Measurements from ENCODE around the gene OFD1. TPM values are rescaled to one million over a fixed set of nuclear protein-coding genes. Genes with fewer than 3 reads are reported as not detected.

The OFD1 gene
- total RNA-seq, 4 donors from 2014 or later = 12.7 to 26.1 (median 20.6) TPM

DNA sequence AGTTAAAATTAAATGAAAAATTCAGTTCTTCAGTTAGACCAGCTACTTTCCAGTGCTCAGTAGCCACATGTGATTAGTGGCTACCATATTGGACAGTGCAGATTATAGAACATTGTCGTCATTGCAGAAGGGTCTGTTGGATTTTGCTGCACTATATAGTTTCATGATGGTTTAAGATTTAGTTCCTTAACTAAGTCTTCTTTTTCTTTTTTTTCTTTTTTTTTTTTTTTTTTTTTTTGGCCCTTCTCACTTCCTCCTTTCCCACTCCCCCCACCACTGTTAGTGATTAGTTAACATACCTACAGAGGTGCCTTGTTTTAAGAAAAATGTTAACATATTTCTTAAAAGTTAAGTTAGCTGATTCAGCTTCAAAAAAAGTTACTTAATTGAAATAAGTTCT, 36.6 kb upstream of the OFD1 start:
- Histone ChIP-seq H3K4me3 (no peak overlapping the region), H3K9me3 (no peaks in the 10 kb centered on the region), H3K4me1 (peaks cover 7 to 76% (median 12%) of the 10 kb centered on the region in 3 donors), H3K27me3 (no peaks in the 10 kb centered on the region), H3K36me3 (no peaks in the 10 kb centered on the region), H3K27ac (no peak overlapping the region)
- TF ChIP-seq POLR2A (IDR thresholded peaks at IDR 0.05) = no peak
- TF ChIP-seq, protein P1, sequence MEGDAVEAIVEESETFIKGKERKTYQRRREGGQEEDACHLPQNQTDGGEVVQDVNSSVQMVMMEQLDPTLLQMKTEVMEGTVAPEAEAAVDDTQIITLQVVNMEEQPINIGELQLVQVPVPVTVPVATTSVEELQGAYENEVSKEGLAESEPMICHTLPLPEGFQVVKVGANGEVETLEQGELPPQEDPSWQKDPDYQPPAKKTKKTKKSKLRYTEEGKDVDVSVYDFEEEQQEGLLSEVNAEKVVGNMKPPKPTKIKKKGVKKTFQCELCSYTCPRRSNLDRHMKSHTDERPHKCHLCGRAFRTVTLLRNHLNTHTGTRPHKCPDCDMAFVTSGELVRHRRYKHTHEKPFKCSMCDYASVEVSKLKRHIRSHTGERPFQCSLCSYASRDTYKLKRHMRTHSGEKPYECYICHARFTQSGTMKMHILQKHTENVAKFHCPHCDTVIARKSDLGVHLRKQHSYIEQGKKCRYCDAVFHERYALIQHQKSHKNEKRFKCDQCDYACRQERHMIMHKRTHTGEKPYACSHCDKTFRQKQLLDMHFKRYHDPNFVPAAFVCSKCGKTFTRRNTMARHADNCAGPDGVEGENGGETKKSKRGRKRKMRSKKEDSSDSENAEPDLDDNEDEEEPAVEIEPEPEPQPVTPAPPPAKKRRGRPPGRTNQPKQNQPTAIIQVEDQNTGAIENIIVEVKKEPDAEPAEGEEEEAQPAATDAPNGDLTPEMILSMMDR (IDR thresholded peaks at IDR 0.05) = no peak
- 53 to 100% methylated on average over 1 of the region's 1 CpG for WGBS, 2 donors
- no peak for DNase-seq
- intact Hi-C loops (cut with DNase I) = no loop called here

DNA sequence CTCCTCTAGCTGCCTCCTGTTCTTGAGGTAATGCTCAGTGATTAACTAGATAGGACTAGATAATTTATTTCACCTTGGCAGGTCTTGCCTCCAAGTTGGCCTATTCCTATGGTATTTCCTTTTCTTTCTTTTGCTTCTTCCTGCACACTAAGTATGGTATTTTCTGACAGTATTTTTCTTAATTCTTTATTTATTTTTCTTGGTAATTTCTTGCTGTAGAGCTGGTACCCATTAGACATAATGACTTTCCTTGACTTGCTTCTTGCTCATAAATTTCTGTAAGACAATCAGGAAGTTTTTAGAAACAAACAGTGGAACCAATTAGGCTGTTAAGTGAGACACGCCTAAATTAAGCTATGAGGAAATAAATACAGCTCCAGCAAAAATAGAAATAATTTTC, 36.1 kb upstream of the OFD1 start:
- intact Hi-C loops (cut with DNase I) = no loop called here
- Histone ChIP-seq H3K27me3 (no peaks in the 10 kb centered on the region), H3K9me3 (no peaks in the 10 kb centered on the region), H3K4me1 (peaks cover 7 to 76% (median 12%) of the 10 kb centered on the region in 3 donors), H3K27ac (peak overlapping the region in 2 of 4 donors; percentile 24 to 29), H3K36me3 (no peaks in the 10 kb centered on the region), H3K4me3 (no peak overlapping the region)
- DNase-seq = no peak
- 30 to 38% methylated on average over 1 of the region's 1 CpG for WGBS, 2 donors
- no peak for TF ChIP-seq POLR2A (IDR thresholded peaks at IDR 0.05)
- TF ChIP-seq, protein P1 (IDR thresholded peaks at IDR 0.05) = no peak

DNA sequence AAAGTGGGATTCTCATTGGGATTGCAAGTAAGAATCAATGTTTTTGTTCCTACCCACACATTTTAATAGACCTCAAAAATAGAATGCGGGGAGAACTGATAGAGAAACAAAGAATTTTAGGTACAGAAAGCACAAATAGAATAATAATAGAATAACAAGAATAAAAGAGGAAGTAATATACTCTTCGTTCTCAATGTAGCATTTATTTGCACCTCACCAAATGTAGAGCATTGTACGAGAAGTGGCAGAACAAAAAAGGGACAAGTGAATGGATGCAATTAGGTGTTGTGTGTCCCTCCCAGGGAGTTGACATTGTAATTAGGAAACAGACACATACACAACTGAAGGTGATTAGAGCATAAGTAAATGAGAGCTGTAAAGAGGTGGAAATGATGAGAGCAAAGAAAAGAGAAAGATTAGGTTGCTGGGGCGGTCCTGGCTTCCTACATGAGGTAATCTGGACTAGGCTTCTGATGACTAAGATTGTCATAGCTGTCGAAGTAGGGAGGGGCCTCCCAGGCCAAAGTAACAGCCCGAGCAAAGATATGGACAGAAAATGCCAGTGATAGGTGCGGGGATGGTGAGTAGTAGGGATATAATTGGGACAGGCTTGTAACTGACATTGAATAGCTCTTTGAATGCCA, 35.2 kb upstream of the OFD1 start:
- peak overlapping the region in 2 of 4 donors; percentile 24 to 29 for H3K27ac ChIP-seq
- H3K9me3 ChIP-seq = no peaks in the 10 kb centered on the region
- 45 to 59% methylated on average over 7 of the region's 7 CpGs for WGBS, 2 donors
- intact Hi-C loops (cut with DNase I) = no loop called here
- H3K4me1 ChIP-seq = peaks cover 4 to 75% (median 12%) of the 10 kb centered on the region in 3 donors
- DNase-seq = no peak
- H3K36me3 ChIP-seq = no peaks in the 10 kb centered on the region
- TF ChIP-seq POLR2A (IDR thresholded peaks at IDR 0.05) = no peak
- TF ChIP-seq, protein P1 (IDR thresholded peaks at IDR 0.05) = no peak
- H3K4me3 ChIP-seq = no peak overlapping the region
- no peaks in the 10 kb centered on the region for H3K27me3 ChIP-seq

DNA sequence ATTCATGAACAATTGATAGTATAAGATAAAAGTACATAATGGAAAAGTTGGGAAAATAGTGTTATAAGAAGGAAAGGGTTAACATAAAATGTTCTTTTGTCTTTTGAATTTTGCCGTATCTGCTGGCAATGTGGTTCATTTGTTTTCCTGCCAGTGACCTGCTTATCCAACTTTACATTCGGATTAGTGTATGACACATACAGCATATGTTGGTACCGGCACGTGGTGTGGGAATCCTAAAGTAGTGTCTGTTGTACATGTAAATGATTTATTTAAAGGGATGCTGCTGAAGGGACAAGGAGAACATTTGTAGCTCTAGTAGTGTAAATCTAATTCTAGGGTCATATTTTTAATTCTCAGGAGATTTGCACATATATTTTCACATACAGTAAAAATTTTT, 34.2 kb upstream of the OFD1 start:
- WGBS, 2 donors = 29 to 41% methylated on average over 4 of the region's 4 CpGs
- Histone ChIP-seq H3K36me3 (no peaks in the 10 kb centered on the region), H3K27me3 (no peaks in the 10 kb centered on the region), H3K9me3 (no peaks in the 10 kb centered on the region), H3K4me1 (peaks cover 4 to 64% (median 10%) of the 10 kb centered on the region in 3 donors), H3K4me3 (no peak overlapping the region), H3K27ac (no peak overlapping the region)
- no peak for DNase-seq
- intact Hi-C loops (cut with DNase I) = no loop called here
- TF ChIP-seq, protein P1 (IDR thresholded peaks at IDR 0.05) = no peak
- no peak for TF ChIP-seq POLR2A (IDR thresholded peaks at IDR 0.05)

DNA sequence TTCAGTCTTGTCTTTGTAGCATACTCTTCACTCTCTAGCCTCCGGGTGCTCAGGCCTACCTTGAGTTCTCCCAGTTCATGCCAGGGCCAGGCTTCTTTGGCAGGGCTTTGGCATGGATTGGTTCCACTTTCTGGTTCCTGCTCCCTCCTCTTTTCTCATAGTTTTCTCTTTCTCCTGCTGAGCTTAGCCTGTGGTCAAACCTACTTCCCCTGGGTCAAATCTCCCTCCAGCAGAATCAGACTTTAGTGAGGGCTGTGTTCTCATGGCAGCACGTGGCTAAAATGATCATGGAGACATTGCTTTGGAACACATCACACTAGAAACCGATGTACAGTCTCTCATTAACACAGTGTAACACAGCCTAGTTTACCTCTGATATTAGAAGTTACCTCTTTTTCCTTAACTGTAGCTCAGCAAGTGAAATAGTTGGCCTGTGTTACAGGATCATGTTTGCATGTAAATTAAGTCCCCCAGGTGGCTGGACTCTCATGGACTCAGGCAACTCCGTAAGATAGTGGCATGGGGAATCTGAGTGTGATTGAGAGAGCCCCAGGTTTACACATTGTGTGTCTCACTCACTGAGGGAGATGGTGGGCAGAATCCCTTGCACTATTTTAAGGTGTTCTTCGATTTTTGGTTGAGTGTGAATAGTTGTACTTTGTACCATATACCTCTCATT, 32.3 kb upstream of the OFD1 start:
- H3K9me3 ChIP-seq = no peaks in the 10 kb centered on the region
- H3K4me1 ChIP-seq = peaks cover 4 to 55% (median 10%) of the 10 kb centered on the region in 3 donors
- intact Hi-C loops (cut with DNase I) = no loop called here
- no peak for DNase-seq
- H3K36me3 ChIP-seq = no peaks in the 10 kb centered on the region
- no peak for TF ChIP-seq POLR2A (IDR thresholded peaks at IDR 0.05)
- TF ChIP-seq, protein P1 (IDR thresholded peaks at IDR 0.05) = no peak
- H3K4me3 ChIP-seq = no peak overlapping the region
- no peaks in the 10 kb centered on the region for H3K27me3 ChIP-seq
- 57 to 71% methylated on average over 2 to 5 of the region's 5 CpGs for WGBS, 2 donors
- H3K27ac ChIP-seq = no peak overlapping the region

Data from esophagus squamous epithelium (tissue), 5 donors.